GM19438 (cell line): ENCODE results near the gene ATP6V0C.
"Not testable (repeated sequence)": the region's sequence is repeated elsewhere in the genome, so short reads cannot be mapped to it uniquely, and the experiment has no call there.

ENCODE experiments used
- ATAC-seq: cut with Tn5 transposase; IDR thresholded peaks from one replicate; pipeline ENCODE4 v1.9.1; 2021; ENCODE audit warnings: low read depth; ENCODE audit not compliant: unreplicated experiment

ATP6V0C gene

GRCh38 chr16:2540912-2541311 lies 27.2 kb downstream of the ATP6V0C start:
- ATAC-seq: not testable (repeated sequence)

GRCh38 chr16:2541409-2541808 lies 27.7 kb downstream of the ATP6V0C start:
- not testable (repeated sequence) for ATAC-seq

GRCh38 chr16:2543771-2544170 lies 30.0 kb downstream of the ATP6V0C start:
- ATAC-seq: not testable (repeated sequence)

- not testable (repeated sequence) for ATAC-seq
Measured at GRCh38 chr16:2550283-2550878, 36.6 kb downstream of the ATP6V0C start.

- not testable (repeated sequence) for ATAC-seq
Measured at GRCh38 chr16:2551420-2551889, 37.7 kb downstream of the ATP6V0C start.

DNA sequence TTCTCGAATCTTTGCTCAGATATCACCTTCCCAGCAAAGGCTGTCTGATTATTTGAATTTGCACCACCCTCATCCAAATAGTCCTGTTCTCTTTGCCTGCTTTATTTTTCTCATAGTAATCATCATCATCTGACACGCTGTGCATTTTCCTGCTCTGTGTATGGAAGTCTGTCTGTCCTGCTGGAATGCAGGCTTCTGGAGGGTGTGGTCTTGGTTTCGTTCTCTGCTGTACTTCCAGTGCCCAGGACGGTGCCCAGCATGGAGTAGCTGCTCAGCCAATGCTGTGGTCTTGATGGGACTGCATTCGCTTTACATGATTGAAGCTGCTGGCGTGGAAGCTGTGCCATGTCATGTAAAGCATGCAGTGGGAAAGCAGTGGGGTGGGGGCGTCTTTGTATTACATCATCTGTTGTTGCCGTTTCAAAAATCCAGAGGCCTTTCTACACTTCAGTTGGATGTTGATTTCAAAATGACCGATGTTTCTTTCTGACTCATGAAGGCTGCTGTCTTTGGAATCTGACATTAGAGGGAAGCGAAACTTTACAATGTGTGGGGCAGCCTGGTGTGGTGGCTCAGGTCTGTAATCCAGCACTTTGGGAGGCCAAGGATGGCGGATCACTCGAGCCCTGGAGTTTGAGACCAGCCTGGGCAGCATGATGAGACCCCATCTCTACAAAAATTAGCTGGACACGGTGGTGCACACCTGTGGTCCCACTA lies 41.1 kb downstream of the ATP6V0C start:
- not testable (repeated sequence) for ATAC-seq

DNA sequence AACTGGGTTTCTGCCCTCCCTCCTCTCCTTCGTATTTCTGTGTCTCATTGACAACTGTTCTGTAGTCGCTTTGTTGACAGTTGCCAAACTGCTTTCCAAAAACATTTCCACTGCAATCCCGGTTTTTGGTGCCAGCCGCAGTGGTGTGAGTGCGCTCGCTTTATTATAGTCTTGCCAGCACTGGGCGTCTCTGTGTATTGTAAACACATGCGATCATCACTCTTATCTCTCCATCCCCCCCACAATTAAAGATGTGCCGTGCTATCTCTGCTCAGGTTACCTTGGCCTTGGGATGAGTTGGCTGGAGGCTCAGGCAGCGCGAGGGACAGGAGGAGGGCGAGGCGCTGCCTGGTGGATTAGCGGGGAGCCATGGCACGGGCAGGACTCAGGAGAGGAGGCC lies 43.4 kb downstream of the ATP6V0C start:
- ATAC-seq: not testable (repeated sequence)

DNA sequence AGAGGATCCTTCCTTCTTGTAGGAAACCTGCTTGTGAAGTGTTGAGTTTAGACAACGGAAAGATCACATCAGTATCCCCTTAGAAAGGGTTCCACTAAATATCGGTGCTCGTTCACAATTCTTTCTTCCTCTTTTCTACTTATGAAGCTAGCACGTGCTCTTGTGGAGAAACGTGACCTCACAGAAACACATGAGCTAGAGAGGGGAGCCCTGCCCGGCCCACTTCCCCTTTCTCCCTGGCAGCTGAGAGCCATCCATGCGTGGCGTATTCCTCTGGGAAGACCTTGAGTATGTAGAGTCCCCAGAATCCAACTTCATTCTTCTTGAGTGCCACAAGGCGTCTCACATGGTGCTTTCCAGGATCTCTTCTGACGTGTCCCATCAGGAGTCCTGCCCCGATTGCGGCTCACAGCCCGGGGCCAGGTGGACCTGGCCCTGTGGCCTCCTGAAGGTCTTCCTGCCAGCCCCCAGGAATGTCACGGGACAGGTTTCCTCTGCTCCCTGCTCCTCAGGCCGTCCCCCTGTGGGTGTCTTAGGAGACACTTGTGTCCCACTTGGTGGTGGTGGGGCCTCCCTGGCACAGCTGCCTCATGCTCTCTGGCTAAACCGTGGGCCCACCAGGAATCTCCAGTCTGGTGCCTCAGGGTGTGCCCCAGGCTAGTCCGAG lies 46.5 kb downstream of the ATP6V0C start:
- peak; percentile 53 for ATAC-seq

- ATAC-seq: peak; percentile 47
Measured at GRCh38 chr16:2560798-2561133, 47.0 kb downstream of the ATP6V0C start.

DNA sequence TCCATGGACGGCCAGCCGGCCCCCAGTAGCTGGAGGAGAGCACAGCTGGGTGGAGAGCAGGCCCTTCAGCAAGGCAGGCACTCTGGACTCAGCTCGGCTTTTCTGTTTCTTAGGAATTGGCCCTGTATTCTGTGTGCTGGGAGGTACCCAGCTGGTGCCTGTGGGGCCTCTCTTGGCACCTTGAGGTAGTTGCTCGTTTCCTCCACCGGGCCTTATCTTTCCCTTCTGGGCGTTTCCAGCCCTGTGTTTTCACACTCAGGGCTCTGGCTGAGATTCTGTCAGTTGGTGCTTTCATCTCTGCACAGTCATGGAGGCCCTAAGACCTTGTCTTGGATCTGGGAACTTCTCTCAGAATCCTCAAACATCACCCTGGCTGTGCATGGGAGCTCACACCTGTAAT lies 53.8 kb downstream of the ATP6V0C start:
- not testable (repeated sequence) for ATAC-seq

DNA sequence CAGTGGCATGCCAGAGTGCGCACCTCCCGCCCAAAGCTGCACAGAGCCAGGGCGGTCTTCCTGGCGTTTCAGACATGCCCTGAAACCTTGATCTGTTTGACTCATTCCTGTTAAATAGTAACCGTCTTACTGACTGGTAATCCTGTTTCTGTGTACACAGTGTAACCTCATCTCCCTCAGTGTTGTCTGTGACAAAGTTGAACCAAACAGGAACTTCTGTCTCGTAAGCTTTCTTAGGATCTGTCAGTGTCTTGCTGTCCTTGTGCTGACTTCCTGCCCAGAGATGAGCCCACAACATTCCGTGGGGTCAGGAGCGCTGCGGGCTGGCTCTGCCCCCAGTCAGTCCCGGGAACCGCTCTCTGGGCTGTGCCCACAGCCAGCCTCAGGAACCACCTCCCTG lies 54.8 kb downstream of the ATP6V0C start:
- ATAC-seq: not testable (repeated sequence)
